ENCODE results near the gene HCFC1R1. TPM values are rescaled to one million over a fixed set of nuclear protein-coding genes. Genes with fewer than 3 reads are reported as not detected.
A peak's percentile ranks its signal among the peaks of the same experiment; 100 is the strongest.

The HCFC1R1 gene
- total RNA-seq, 2 experiments from 2014 or later: 38.1 to 42.6 TPM

DNA sequence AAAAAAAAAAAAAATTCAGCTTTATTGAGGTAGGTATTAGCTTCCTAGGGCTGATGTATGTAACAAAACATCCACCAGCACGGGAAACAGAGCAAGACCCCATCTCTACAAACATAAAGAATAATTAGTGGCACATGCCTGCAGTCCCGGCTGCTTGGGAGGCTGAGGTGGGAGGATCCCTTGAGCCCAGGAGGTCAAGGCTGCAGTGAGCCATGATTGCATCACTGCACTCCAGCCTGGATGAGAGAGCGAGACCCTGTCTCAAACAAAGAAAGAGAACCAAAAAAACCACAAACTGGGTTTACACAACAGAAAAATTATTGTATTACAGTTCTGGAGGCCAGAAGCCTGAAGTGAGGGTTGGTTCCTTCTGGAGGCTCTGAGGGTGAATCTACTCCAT lies 18.6 kb upstream of the HCFC1R1 start:
- Mint-ChIP-seq H3K27ac (no peak overlapping the region), H3K4me1 (peaks cover 9% of the 10 kb centered on the region), H3K27me3 (peaks cover 62% of the 10 kb centered on the region), H3K9me3 (no peaks in the 10 kb centered on the region), H3K4me3 (no peak overlapping the region), H3K36me3 (peaks cover 5% of the 10 kb centered on the region)
- ATAC-seq (ENCODE audit: low read depth): no peak
- no peak for DNase-seq
- POLR2A ChIA-PET: interaction anchor here (0.6 to 11.6 kb wide), 5 partner anchors 8 to 1337 kb away, joined by 3 to 105 read pairs (median 3); partner anchors contain the start of gene MAPK8IP3

DNA sequence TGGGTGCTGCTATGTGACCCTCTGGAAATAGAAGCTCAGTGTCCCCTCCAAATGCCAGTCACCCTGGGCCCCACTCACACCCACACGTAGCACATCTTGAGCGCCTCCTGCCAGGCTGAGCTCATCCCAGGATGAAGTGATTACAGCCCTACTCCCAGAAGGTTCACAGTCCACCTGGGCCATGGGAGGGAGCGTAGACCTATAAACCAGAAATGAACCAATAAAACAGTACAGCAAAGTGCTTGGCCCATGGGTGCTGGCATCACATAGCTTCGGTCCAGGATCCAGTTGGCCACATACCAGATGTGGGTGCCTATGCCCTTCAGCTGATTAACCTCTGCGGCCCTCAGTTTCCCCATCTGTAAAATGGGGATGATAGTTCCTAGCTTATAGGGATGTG lies 15.2 kb upstream of the HCFC1R1 start:
- H3K36me3 Mint-ChIP-seq: peaks cover 4% of the 10 kb centered on the region
- H3K27ac Mint-ChIP-seq: no peak overlapping the region
- H3K27me3 Mint-ChIP-seq: peaks cover 74% of the 10 kb centered on the region
- H3K4me3 Mint-ChIP-seq: no peak overlapping the region
- no peaks in the 10 kb centered on the region for H3K9me3 Mint-ChIP-seq
- POLR2A ChIA-PET: interaction anchor here (0.9 to 11.6 kb wide), 8 partner anchors 8 to 31 kb away, joined by 3 to 105 read pairs (median 4); no protein-coding TSS in a partner anchor
- DNase-seq (no peak), ATAC-seq (ENCODE audit: low read depth) (no peak)
- peaks cover 5% of the 10 kb centered on the region for H3K4me1 Mint-ChIP-seq

DNA sequence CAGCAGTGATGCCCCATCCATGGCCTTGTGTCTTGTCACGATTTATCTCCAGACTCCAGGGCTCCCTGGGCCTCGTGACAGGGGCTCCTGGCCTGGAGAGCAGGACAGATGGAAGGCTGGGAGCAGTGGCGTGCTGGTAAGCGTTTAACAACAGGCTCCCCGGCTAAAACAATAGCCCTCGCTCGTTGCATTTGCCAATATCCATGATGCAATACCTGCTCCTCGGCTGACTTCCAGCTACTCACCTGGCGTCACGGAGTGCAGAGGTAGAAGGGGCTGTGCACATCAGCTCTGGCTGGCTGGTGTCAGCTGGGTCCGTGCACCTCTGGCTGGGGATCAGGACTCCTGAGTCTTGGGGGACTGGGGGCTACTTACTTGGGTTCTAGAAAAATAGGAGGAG lies 14.5 kb upstream of the HCFC1R1 start:
- DNase-seq: no peak
- H3K9me3 Mint-ChIP-seq: no peaks in the 10 kb centered on the region
- H3K4me3 Mint-ChIP-seq: no peak overlapping the region
- peaks cover 1% of the 10 kb centered on the region for H3K36me3 Mint-ChIP-seq
- ATAC-seq (ENCODE audit: low read depth): no peak
- peaks cover 74% of the 10 kb centered on the region for H3K27me3 Mint-ChIP-seq
- peaks cover 7% of the 10 kb centered on the region for H3K4me1 Mint-ChIP-seq
- H3K27ac Mint-ChIP-seq: no peak overlapping the region
- POLR2A ChIA-PET: interaction anchor here (1.2 to 11.6 kb wide), 5 partner anchors 8 to 18 kb away, joined by 3 to 105 read pairs (median 4); no protein-coding TSS in a partner anchor

DNA sequence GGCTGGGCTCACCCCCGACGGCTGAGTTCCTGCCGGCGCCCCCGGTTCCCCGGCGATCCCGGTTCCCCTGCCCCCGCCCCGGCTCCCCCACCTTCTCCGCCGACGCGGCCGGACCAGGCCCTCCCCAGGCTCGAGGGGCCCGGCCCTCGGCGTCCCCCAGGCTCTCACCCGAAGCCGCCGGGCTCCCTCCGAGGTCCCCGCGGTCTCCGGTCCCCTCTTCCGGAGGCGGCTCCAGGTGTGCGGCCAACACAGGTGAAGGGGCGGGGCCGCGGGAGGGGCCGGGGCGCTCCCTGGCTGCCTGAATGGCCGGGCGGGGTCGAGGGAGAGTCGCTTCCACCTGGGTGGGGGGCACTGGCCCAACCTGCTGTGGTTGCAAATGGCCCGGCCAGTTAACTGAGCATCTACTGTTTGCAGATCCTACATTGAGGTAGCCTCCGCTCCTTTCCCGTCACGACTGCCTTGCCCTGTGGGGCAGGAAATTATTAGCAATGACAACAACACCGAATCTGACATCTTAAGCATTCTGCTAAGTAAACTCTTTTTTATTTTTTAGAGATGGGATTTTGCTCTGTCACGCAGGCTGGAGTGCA lies 13.1 kb upstream of the HCFC1R1 start, which contains the start of gene BICDL2:
BICDL2 (minus strand) TSS at position 219 of the 590 bp plus-strand sequence. CDS start 1,448 bp downstream, outside the sequence.
- Mint-ChIP-seq H3K4me1 (peaks cover 12% of the 10 kb centered on the region), H3K36me3 (peaks cover 1% of the 10 kb centered on the region), H3K9me3 (no peaks in the 10 kb centered on the region), H3K27me3 (peaks cover 79% of the 10 kb centered on the region), H3K4me3 (peak within 1 kb of the TSS; percentile 19), H3K27ac (no peak within 1 kb of the TSS)
- POLR2A ChIA-PET: interaction anchor here (1.2 to 1.6 kb wide), 2 partner anchors 11 to 88 kb away, joined by 3 to 5 read pairs; no protein-coding TSS in a partner anchor
- ATAC-seq (ENCODE audit: low read depth) (no peak), DNase-seq (no peak)

DNA sequence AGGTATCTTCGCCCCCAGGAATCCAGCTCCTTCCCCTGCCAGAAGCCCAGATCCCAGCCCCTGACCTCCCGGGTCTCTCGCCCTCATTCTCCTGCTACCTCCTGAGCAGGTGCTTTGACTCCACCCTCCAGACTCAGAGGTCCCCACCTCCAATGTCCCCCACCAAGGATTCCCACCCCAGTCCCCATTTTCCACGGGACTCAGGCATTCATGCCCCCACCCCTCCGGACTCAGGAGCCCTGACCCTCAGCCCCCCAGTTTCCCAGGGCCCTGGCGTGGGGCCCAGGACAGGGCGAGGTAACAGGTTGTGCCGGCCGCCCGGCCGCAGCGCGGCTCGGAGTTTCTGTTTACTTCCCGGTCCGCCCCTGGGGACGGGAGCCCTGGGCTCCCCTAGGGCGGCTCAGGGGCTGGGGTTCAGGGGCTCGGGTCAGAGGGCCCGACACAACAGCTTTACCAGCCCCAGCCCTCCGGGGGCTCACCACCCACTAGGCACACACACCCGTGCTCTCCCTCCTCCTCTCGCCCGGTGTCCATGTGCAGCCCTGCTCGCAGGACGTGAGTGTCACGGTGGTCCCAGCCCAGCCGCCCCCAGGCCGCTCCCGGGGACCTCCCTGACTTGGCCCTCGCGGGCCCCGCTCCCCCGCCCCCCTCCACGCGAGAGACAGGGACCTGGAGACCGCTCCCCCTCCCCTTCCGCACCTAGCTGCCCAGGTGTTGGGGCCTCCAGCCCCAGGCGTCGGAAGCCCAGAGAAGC lies 12.4 kb upstream of the HCFC1R1 start:
- Mint-ChIP-seq H3K4me3 (no peak overlapping the region), H3K4me1 (peaks cover 13% of the 10 kb centered on the region), H3K27me3 (peaks cover 75% of the 10 kb centered on the region), H3K36me3 (peaks cover 1% of the 10 kb centered on the region), H3K27ac (no peak overlapping the region), H3K9me3 (no peaks in the 10 kb centered on the region)
- ATAC-seq (ENCODE audit: low read depth) (peak; percentile 2), DNase-seq (no peak)
- POLR2A ChIA-PET: interaction anchor here (1.2 to 2.4 kb wide), 3 partner anchors 9 to 89 kb away, joined by 3 to 13 read pairs (median 5); partner anchors contain the start of gene MMP25

DNA sequence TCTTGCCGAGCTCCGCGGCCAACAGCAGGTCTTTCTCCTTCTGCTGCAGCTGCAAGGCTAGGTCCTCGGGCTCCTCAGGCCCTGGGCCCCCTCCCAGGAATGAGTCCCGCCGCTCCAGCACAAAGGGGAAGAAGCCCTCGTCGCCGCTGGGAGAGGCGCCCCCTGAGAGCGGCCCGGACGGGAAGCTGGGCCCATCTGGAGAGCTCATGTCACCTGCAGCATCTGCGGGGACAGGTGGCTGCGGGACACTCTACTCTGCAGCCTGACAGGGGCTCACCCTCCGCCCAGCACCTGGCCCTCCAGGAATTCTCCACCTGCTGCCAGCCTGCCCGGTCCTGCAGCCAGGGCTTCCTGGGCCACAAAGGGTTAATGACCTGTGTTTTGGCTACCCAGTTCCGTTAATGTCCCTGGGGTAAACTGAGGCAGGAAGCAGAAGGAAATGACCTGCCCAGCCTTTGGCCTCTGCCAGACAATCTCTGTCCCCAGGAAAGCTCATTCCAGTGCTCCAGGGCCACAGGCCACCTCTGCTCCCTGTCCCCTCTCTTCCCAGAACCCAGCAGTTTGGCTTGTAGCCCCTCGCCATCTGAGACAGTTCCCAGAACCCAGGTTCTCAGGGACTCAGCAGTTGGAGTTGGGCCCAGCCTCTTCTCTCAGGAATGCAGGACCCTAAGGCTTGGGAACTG lies 11.7 kb upstream of the HCFC1R1 start:
- peaks cover 1% of the 10 kb centered on the region for H3K36me3 Mint-ChIP-seq
- POLR2A ChIA-PET: interaction anchor here (1.0 to 2.4 kb wide), 7 partner anchors 8 to 94 kb away, joined by 3 to 13 read pairs (median 3); partner anchors contain the start of gene MMP25
- peaks cover 70% of the 10 kb centered on the region for H3K27me3 Mint-ChIP-seq
- no peak overlapping the region for H3K4me3 Mint-ChIP-seq
- peaks cover 17% of the 10 kb centered on the region for H3K4me1 Mint-ChIP-seq
- no peak for ATAC-seq (ENCODE audit: low read depth)
- H3K27ac Mint-ChIP-seq: no peak overlapping the region
- no peaks in the 10 kb centered on the region for H3K9me3 Mint-ChIP-seq
- DNase-seq: no peak

DNA sequence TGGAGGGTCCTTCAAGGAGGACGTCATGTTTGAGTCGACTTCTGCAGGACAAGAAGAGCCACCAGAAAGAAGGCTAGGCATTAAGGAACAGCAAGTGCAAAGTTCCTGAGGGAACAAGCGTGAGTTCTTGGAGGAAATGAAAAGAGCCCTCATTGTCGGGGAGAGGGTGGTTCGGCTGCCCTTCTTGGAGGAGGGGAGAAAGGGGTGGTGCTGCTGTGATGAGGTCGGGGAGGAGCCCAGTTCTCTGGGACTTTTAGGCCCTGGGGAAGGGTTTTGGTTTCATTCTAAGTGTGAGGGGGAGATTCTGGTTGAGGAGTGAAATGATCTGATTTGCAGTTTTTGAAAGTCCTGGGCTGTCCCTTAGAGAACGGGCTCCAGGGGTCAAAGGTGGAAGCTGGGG lies 8.9 kb upstream of the HCFC1R1 start:
- H3K9me3 Mint-ChIP-seq: no peaks in the 10 kb centered on the region
- no peak overlapping the region for H3K27ac Mint-ChIP-seq
- DNase-seq (no peak), ATAC-seq (ENCODE audit: low read depth) (no peak)
- no peak overlapping the region for H3K4me3 Mint-ChIP-seq
- peaks cover 3% of the 10 kb centered on the region for H3K36me3 Mint-ChIP-seq
- H3K27me3 Mint-ChIP-seq: peaks cover 48% of the 10 kb centered on the region
- peaks cover 27% of the 10 kb centered on the region for H3K4me1 Mint-ChIP-seq
- POLR2A ChIA-PET: interaction anchor here (0.9 to 7.0 kb wide), 3 partner anchors 11 to 27 kb away, joined by 4 to 105 read pairs (median 33); partner anchors contain the start of gene MMP25

DNA sequence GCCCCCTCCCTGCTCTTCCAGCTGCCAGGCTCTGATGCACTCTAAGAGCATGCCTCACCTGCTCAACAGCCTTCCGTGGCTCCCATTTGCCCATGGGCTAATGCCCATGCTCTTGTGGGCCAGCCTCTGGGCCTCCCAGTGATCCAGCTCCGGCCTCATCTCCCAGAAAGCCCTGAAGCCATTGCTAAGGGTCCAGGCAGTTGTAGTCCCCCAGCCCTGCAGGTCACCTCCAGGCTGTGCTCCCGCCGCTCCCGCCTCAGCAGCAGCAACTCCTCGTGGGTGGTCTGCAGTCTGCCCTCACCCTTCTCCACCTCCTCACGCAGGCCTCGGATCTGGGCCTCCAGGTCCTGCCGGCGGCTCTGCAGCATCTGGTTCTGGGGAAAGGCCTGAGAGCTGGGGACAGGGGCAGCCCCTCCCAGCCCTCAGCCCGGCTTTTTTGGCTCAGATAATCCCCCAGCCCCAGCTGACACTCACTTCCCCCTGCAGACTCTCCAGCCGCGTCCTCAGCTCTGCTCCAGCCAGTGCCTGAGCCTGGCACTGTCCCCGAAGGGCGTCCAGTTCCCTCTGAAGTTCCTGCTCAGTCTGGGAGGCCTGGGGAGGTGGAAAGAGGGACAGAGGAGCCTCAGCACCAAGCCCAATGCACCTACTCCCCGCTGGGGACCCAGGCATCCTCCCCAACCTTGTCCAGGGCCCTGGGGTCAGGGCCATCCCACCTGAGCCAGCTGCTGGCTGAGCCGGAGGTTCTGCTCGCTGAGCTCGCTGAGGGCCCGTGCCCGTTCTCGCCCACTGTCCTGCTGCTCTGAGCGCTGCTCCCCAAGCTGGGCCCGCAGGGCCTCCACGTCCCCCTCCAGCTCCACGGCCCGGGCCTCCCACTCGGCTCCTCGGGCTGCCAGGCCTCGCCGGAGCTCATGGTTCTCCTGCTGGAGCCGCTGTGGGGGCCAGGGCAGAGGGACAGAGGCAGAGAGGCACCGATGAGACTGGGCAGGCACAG lies 6.8 kb upstream of the HCFC1R1 start:
- POLR2A ChIA-PET: interaction anchor here (0.9 to 7.0 kb wide), 15 partner anchors 9 to 128 kb away, joined by 3 to 105 read pairs (median 5); partner anchors contain the start of genes IL32, MMP25 and TNFRSF12A
- Mint-ChIP-seq H3K4me3 (peak overlapping the region; percentile 81), H3K27ac (peak overlapping the region; percentile 81), H3K27me3 (peaks cover 35% of the 10 kb centered on the region), H3K4me1 (peaks cover 27% of the 10 kb centered on the region), H3K9me3 (no peaks in the 10 kb centered on the region), H3K36me3 (peaks cover 10% of the 10 kb centered on the region)
- ATAC-seq (ENCODE audit: low read depth): no peak
- no peak for DNase-seq

DNA sequence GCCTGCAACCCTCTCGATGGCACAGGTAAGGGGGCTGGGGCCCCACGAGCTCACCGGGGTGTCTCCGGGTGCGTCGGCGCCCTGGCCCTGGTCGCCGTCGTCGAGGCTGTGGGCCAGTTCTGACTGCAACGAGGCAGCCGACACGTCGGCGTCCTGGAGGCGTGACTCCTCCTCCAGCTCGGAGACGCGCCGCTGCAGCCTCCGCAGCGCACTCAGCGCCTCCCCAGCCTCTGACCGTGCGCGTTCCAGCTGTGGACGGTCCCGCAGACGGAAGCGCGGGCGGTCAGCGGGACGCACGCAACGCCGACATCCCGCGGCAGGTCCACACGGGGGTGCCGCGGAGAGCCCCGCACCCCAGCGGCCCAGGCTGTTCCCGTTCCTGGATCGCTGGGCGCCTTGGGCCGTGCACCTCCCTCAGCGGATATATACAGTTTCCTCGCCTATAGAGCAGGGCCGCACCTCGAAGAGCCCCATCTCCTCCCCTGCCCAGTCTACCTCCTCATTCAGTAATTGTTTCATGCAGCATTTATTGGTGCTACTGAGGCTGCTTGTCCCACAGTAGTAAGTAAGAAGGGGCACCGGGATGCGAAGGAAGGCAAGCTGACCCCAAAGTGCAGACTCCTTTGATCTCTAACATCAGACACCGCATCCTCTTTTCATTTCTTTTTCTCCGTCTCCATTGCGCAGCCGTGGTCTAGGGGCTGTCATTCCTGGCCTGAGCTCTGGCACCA lies 5.9 kb upstream of the HCFC1R1 start:
- Mint-ChIP-seq H3K27ac (peak overlapping the region; percentile 81), H3K36me3 (peaks cover 10% of the 10 kb centered on the region), H3K27me3 (peaks cover 27% of the 10 kb centered on the region), H3K4me3 (peak overlapping the region; percentile 81), H3K4me1 (peaks cover 27% of the 10 kb centered on the region), H3K9me3 (no peaks in the 10 kb centered on the region)
- peak; percentile 78 for DNase-seq
- POLR2A ChIA-PET: interaction anchor here (0.7 to 7.0 kb wide), 14 partner anchors 8 to 129 kb away, joined by 4 to 105 read pairs (median 6); partner anchors contain the start of genes IL32, MMP25, PKMYT1 and TNFRSF12A
- peak; percentile 66 for ATAC-seq (ENCODE audit: low read depth)

DNA sequence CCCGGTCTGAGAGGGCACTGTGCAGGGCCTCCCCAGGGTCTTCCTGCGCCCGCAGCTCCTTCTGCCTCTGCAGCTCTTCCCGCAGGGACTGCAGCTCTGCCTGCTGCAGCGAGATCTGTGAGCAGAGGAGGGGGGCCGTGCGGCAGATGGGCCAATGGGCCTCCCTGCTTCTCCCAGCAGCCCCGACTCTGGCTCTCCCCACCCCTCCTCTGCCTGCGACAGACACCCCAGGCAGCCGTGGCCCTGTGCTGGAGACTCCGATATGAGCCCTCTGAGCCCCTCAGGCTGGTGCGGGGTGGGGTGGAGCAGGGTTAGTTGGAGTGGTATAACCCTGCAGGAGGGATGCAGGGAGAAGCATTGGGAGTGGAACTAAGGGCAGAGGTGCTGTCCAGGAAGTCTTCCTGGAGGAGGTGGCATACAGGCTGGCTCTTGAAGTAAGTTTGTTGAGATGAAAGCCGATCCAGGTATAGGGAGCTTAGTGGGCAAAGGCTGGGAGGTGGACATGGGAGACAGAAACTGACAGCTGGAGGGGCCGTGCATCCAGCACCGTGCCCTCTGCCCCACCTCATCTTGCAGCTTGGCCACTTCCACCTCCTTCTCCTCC lies 5.1 kb upstream of the HCFC1R1 start:
- peak; percentile 56 for DNase-seq
- Mint-ChIP-seq H3K4me3 (peak overlapping the region; percentile 81), H3K4me1 (peaks cover 26% of the 10 kb centered on the region), H3K27ac (peak overlapping the region; percentile 68), H3K27me3 (peaks cover 22% of the 10 kb centered on the region), H3K9me3 (no peaks in the 10 kb centered on the region), H3K36me3 (peaks cover 10% of the 10 kb centered on the region)
- POLR2A ChIA-PET: interaction anchor here (0.5 to 7.0 kb wide), 13 partner anchors 9 to 141 kb away, joined by 3 to 105 read pairs (median 6); partner anchors contain the start of genes IL32, MMP25, PKMYT1 and TNFRSF12A
- ATAC-seq (ENCODE audit: low read depth): no peak

All from activated naive CD8-positive, alpha-beta T cell treated with anti-CD3 and anti-CD28 coated beads, Interleukin-2, amount 10 ng/mL, durations not matched to agents 7 days and 5 days (primary cell).